Fibroblast of skin of left biceps (primary cell): ENCODE measurements around the gene SRSF5.
"Not testable (repeated sequence)": the region's sequence is repeated elsewhere in the genome, so short reads cannot be mapped to it uniquely, and the experiment has no call there.

Source experiments
- DNase-seq, 2 experiments: peaks; one replicate each; pipeline ENCODE4 v3.0.0-alpha.2; 2013; ENCODE audit warnings: low read depth in 2 of 2

SRSF5 gene

DNA sequence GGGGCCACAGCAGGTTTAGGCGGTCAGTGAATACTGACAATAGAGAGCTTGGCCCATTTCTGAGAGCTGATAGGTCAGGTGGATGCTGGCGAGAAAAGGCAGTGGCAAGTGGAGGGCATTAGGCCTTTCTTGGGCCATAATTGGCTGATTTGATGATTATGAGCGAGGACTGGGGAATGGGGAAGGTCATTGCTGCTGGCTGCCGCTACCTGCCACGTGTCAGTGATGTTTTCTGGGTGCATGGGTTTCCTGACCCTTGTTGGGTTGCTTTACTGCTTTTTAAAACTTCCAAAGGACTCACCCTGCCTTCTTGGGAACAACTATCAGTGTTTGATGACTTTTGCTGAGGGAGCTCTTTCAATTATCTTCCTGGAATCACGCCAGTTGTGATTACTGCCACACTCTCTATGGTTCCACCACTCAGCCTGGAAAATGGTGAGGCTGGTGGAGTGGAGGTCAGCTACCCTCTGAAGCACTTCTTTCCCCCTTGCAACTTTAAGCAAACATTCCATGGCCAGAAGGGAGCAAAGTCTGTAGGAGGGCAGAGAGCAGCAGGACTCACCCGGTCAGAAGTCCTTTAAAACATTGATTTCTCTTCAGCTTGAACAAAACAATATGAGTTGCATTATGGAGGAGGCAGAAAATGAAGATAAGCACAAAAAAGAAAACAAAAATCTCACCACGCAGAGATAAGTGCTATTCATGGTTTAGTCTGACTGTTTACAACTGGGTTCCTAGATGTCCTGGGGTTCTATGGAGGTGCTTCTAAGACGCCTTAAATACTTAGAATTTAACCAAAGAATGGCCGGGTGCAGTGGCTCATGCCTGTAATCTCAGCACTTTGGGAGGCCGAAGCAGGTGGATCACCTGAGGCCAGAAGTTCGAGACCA, 42.2 kb downstream of the SRSF5 start:
- DNase-seq = no peak

DNA sequence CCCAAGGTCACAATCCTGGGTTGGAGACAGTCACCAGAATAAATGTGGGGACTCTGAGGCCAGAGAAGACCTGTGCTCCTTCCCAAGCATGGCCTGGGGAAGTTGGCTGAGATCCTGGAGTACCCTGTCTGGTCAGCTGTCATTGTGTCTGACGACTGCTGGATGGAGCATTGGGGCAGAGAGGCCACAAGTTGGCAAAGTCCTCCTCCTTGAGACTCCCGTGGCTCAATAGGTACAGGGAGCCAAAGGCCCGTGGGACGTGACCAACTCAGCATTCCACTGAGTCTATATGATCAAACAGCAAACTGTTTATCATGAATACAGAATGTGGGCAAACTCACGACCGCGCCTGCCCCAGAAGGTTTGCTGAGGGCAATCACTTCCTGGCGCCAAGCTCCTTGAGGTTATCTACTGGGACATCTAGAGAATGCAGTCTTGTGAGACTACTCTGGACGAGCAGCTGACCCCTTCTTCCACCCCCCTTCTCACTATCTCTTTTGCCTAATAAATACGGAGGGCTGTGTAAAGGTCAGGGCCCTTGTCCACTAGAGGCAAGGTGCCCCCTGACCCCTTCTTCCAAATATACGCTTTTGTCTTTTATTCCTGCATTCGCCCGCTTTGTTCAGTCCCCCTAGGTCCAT, 44.4 kb downstream of the SRSF5 start:
- DNase-seq = no peak

DNA sequence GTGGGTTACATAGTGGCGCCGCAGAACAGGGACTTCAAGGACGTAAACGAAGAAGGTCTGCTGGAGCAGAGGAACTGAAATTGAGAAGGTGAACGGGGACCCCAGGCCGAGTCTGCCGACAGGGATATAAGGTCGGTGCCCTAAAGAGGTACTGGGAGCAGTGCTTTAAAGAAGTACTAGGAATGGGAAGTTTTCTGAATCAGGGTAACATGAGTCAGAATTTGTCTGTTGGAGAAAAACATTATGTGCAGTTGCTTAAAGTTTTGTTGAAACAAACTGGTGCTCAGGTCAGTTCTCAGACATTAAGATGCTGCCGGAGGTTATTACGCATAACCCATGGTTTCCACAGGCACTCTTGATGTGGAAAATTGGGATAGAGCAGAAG, 44.9 kb downstream of the SRSF5 start:
- no peak for DNase-seq

DNA sequence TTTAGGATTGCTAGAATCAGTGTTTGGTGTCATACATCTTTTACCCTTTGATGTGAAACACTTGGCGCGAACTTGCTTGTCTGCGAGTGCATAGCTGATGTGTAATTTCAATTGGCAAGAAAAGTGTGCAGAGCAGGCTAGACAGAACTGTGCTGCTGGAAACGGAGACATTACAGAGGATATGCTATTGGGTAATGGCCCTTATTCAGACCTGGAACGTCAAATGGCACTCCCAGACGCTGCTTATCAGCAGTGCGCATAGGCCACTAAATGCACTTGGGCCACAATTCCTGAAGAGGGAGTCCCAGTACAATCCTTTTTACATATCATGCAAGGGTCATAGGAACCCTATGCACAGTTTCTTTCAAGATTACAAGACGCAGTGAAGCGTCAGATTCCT, 45.8 kb downstream of the SRSF5 start:
- DNase-seq = no peak

DNA sequence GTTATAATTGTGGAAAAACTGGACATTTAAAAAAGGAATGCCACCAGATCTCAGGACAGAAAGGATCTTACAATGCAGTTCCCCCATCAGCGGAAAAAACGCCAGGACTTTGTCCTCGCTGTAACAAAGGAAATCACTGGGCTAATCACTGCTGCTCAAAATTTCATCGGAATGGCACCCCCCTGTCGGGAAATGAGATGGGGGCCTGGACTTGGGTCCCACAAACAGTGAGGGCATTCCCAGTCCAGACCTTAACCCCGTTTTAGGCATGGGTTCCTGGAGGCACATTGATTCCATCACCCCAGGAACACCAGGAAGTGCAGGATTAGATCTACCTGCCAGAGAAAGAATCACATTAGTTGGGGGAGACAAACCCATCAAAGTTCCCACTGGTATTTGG, 46.4 kb downstream of the SRSF5 start:
- not testable (repeated sequence) for DNase-seq

DNA sequence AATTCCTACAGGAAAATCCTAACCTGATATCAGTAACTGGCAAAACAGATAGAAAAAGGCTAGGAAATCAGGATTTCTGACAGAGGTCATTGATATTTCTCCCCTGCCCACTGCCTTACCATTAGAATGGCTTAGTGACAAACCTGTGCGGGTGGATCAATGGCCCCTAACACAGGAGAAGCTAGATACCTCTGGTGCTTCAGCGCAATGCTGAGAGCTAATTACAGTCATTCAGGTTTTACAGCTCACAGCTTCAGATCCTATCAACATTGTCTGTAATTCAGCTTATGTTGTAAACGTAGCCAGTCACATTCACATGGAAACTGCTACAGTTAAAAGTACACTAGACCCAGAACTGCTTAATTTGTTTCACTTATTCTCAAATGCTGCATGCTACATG, 47.5 kb downstream of the SRSF5 start:
- DNase-seq = no peak

DNA sequence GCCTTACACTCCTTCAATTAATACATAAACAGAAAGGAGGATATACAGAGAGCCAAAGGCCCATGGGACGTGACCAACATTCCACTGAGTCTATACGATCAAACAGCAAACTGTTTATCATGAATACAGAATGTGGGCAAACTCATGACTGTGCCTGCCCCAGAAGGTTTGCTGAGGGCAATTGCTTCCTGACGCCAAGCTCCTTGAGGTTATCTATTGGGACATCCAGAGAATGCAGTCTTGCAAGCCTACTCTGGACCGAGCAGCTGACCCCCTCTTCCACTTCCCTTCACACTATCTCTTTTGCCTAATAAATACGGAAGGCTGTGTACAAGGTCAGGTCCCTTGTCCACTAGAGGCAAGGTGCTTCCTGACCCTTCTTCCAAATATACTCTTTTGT, 48.6 kb downstream of the SRSF5 start:
- DNase-seq = no peak

DNA sequence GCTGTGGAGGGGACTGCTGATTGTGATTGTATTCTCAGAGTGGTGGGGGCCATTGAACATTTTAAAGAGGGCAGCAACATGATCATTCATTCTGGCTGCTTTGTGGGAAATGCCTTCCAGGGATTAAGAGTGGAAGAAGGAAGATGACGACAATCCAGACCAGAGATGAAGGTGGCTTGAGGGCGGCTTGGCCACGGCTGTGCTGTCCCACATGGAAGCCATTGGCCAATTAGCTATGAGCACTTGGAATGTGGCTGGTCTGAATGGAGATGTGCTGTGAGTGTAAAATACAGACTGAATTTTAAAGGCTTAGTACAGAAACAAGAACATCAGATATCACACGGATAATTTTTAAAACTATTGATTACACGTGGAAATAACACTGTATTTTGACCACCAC, 49.3 kb downstream of the SRSF5 start:
- no peak for DNase-seq

DNA sequence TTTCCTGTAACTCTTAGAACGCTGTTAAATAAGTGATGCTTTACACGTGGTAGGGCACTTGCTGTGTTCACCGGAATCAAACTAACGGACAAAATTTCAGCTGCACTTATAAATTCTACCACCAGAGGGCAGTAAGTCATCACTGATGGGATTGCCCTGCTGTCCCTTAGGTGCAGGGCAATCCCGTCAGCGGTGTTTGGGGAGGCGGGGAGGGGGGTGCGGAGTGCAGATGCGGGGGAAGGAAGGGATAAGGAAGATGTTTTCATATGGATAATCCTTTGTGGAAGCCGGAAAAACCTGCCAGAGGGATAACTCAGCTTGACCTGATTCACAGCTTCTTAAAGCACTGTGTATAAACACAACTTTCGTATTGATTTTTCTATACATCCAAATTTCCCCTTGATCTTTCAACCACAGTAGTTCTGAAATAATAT, 51.8 kb downstream of the SRSF5 start:
- DNase-seq = peak; percentile 14 to 17

DNA sequence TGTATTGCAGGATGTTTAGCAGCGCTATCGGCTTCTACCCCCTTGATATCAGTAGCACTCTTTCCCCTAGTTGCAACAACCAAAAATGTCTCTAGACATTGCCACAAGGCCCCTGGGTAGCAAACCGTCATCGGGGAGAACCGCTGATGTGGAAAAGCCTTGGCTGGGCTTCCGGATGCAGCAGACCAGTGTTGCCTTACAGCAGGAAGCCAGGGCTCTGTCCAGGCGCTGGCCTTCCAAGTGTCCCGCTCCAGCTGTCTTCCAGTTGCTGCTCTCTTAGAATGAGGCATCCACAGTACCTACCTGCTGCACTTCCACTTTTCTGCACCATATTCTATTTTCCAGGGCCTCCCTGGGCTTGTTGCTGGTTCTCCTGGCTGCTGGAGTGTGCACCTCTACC, 52.7 kb downstream of the SRSF5 start:
- no peak for DNase-seq

DNA sequence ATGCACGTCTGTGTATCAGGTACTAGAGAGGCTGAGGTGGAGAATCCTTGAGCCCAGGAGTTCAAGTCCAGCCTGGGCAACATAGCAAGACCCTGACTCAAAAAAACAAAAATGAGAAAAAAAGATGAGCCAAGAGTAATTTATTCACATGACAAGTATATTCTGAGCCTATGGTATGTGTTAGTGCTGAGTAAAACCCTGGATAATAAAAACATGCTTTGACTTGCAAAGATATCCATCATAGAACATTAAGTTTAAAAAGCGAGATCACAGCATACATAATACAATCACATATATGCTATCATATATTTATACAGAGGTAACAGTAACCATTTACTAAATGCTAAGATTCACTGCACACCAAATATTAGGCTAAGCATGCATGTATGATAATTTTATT, 54.0 kb downstream of the SRSF5 start:
- no peak for DNase-seq
